ENCODE measurements around the gene TFF1.

Gene TFF1

GRCh38 chr21:42362198-42362597 lies 4.1 kb downstream of the TFF1 start:
- H3K4me3 ChIP-seq (replicated peaks; ENCODE audit: insufficient read depth, low read length) = no peak overlapping the region
- DNase-seq (ENCODE audit: low read depth in 1 of 2, low spot score in 1 of 2) = no peak
- TF ChIP-seq SPI1 (IDR thresholded peaks at IDR 0.05; ENCODE audit: borderline replicate concordance, low read depth) (no peak), CTCF (IDR thresholded peaks at IDR 0.05; ENCODE audit: insufficient read depth, low read length) (no peak), REST (IDR thresholded peaks at IDR 0.05; ENCODE audit: insufficient replicate concordance, low read depth) (no peak), GABPA (IDR thresholded peaks at IDR 0.05; ENCODE audit: low read depth) (no peak), POLR2AphosphoS5 (IDR thresholded peaks at IDR 0.05; ENCODE audit: low read depth) (no peak)
- no peak overlapping the region for H3K27ac ChIP-seq (replicated peaks)
- H3K27me3 ChIP-seq (ENCODE audit: insufficient read depth, poor library complexity, severe bottlenecking) = peaks cover 3% of the 10 kb centered on the region

- H3K4me3 ChIP-seq (replicated peaks; ENCODE audit: insufficient read depth, low read length) = no peak overlapping the region
- no peak overlapping the region for H3K27ac ChIP-seq (replicated peaks)
- no peak for DNase-seq (ENCODE audit: low read depth in 1 of 2, low spot score in 1 of 2)
- peaks cover 3% of the 10 kb centered on the region for H3K27me3 ChIP-seq (ENCODE audit: insufficient read depth, poor library complexity, severe bottlenecking)
- no peak for TF ChIP-seq GABPA (IDR thresholded peaks at IDR 0.05; ENCODE audit: low read depth)
- TF ChIP-seq SPI1 (IDR thresholded peaks at IDR 0.05; ENCODE audit: borderline replicate concordance, low read depth) = no peak
- no peak for TF ChIP-seq CTCF (IDR thresholded peaks at IDR 0.05; ENCODE audit: insufficient read depth, low read length)
- no peak for TF ChIP-seq REST (IDR thresholded peaks at IDR 0.05; ENCODE audit: insufficient replicate concordance, low read depth)
- no peak for TF ChIP-seq POLR2AphosphoS5 (IDR thresholded peaks at IDR 0.05; ENCODE audit: low read depth)
These were observed 5.0 kb downstream of the TFF1 start for GRCh38 chr21:42361286-42361685.

- Histone ChIP-seq H3K4me3 (replicated peaks; ENCODE audit: insufficient read depth, low read length) (no peak overlapping the region), H3K27me3 (ENCODE audit: insufficient read depth, poor library complexity, severe bottlenecking) (peaks cover 3% of the 10 kb centered on the region), H3K27ac (replicated peaks) (no peak overlapping the region)
- no peak for DNase-seq (ENCODE audit: low read depth in 1 of 2, low spot score in 1 of 2)
- TF ChIP-seq SPI1 (IDR thresholded peaks at IDR 0.05; ENCODE audit: borderline replicate concordance, low read depth) (no peak), REST (IDR thresholded peaks at IDR 0.05; ENCODE audit: insufficient replicate concordance, low read depth) (no peak), POLR2AphosphoS5 (IDR thresholded peaks at IDR 0.05; ENCODE audit: low read depth) (no peak)
These were observed 6.0 kb downstream of the TFF1 start for GRCh38 chr21:42360317-42360716.

All from HL-60 (cell line).